KMS-11 (cell line): ENCODE data around the gene WNT3A.

Source experiments
- H2AFZ ChIP-seq: fragments of 200-600 bp; sonication (generic); 2 replicates; pipeline ENCODE4 v1.6.1; 2016; ENCODE audit warnings: antibody characterized with exemption, mixed run types, low read depth
- H3K27ac ChIP-seq: fragments of 200-600 bp; sonication (generic); 2 replicates; pipeline ENCODE4 v1.6.1; 2016; ENCODE audit warnings: mild to moderate bottlenecking, mixed run types
- H3K27me3 ChIP-seq: fragments of 200-600 bp; sonication (generic); 2 replicates; pipeline ENCODE4 v1.6.1; 2017; ENCODE audit warnings: mild to moderate bottlenecking, low read depth, mixed run types, moderate library complexity; ENCODE audit not compliant: insufficient read depth
- H3K36me3 ChIP-seq: fragments of 200-600 bp; sonication (generic); 2 replicates; pipeline ENCODE4 v1.6.1; 2017; ENCODE audit warnings: mild to moderate bottlenecking, mixed run types; ENCODE audit not compliant: insufficient read depth
- H3K4me1 ChIP-seq: fragments of 200-600 bp; sonication (generic); 2 replicates; pipeline ENCODE4 v1.6.1; 2016; ENCODE audit warnings: mild to moderate bottlenecking, low read depth, mixed run types; ENCODE audit not compliant: poor library complexity, severe bottlenecking
- H3K4me2 ChIP-seq: fragments of 200-600 bp; sonication (generic); 2 replicates; pipeline ENCODE4 v1.7.0; 2016; ENCODE audit warnings: mild to moderate bottlenecking, mixed run types
- H3K4me3 ChIP-seq: fragments of 200-600 bp; sonication (generic); IDR thresholded peaks from 2 replicates; pipeline ENCODE4 v1.6.1; 2017; ENCODE audit warnings: low read depth, low read length, mixed read lengths; ENCODE audit not compliant: insufficient read depth
- H3K79me2 ChIP-seq: fragments of 200-600 bp; sonication (generic); 2 replicates; pipeline ENCODE4 v1.6.1; 2016; ENCODE audit warnings: low read depth, mixed run types; ENCODE audit not compliant: insufficient read depth
- H3K9ac ChIP-seq: fragments of 200-600 bp; sonication (generic); 2 replicates; pipeline ENCODE4 v1.6.1; 2016; ENCODE audit warnings: mild to moderate bottlenecking, mixed run types
- H4K20me1 ChIP-seq: fragments of 200-600 bp; sonication (generic); 2 replicates; pipeline ENCODE4 v1.6.1; 2016; ENCODE audit warnings: mild to moderate bottlenecking, mixed run types; ENCODE audit not compliant: insufficient read depth
- TF ChIP-seq, protein P1 (sequence below): fragments of 200-600 bp; sonication (generic); conservative IDR thresholded peaks from 2 replicates; pipeline ENCODE4 v1.6.1; 2017; ENCODE audit warnings: low read depth, mild to moderate bottlenecking, antibody characterized with exemption, low read length, moderate library complexity, mixed read lengths

The WNT3A gene

DNA sequence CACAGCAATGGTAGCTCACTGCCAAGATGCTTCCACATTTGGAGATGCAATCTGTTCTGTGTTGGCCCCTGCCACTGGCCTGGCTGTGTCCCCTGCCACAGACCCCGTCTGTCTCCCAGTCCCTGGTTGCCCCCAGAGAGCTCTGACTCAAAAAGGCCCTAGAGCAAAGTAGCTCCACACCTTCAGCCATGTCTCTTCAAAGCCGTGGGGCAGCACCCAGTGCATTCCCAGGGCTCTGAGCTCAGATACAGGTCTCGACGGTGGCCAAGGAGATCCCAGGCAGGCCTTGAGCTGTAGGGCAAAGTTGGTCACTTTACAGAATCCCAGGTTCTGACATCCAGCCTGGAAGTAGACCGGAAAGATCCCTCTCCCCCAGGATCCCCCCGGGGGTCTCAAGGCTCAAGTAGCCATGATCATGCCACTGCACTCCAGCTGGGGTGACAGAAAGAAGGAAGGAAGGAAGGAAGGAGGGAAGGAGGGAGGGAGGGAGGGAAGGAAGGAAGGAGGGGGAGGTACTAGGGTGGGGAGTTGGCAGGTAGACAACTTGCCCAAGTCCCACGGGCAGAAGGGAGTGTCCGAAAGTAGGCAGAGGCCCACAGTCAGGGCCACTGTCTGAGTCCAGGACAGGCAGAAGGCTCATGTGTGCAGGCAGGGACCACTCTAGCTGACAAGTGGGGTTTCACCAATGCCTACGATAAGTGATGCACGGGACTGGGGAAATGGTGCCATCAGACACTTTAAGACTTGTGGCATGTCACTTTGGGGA is 71.0 kb downstream of the WNT3A start:
- H3K27me3 ChIP-seq, result no peaks in the 10 kb centered on the region
- H2AFZ ChIP-seq, result no peak overlapping the region
- peaks cover 17% of the 10 kb centered on the region for H3K4me1 ChIP-seq
- no peak overlapping the region for H3K4me2 ChIP-seq
- no peak overlapping the region for H3K27ac ChIP-seq
- H4K20me1 ChIP-seq, result no peaks in the 10 kb centered on the region
- TF ChIP-seq, protein P1, sequence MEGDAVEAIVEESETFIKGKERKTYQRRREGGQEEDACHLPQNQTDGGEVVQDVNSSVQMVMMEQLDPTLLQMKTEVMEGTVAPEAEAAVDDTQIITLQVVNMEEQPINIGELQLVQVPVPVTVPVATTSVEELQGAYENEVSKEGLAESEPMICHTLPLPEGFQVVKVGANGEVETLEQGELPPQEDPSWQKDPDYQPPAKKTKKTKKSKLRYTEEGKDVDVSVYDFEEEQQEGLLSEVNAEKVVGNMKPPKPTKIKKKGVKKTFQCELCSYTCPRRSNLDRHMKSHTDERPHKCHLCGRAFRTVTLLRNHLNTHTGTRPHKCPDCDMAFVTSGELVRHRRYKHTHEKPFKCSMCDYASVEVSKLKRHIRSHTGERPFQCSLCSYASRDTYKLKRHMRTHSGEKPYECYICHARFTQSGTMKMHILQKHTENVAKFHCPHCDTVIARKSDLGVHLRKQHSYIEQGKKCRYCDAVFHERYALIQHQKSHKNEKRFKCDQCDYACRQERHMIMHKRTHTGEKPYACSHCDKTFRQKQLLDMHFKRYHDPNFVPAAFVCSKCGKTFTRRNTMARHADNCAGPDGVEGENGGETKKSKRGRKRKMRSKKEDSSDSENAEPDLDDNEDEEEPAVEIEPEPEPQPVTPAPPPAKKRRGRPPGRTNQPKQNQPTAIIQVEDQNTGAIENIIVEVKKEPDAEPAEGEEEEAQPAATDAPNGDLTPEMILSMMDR, result no peak
- peaks cover 41% of the 10 kb centered on the region for H3K79me2 ChIP-seq
- H3K4me3 ChIP-seq, result no peak overlapping the region
- H3K9ac ChIP-seq, result no peak overlapping the region
- no peaks in the 10 kb centered on the region for H3K36me3 ChIP-seq

DNA sequence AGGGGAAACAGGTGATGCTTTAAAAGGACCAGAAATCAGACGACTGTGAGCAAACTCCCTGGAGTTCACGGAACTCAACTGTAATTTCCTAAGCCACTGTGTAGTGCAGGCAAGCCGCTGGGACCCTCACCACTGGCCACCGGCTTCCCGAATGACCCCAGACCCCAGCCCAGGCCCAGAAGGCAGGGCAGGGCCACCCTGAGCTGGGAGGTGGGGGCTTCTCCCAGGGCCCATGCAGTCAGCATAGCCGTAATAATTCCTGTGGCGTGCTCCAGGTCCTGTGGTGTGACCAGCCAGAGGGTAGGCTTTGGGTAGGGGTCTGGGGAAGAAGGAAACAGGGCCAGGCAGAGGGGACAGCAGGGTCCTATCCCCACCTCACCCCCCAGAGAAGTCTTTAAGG is 72.2 kb downstream of the WNT3A start:
- no peak overlapping the region for H3K4me2 ChIP-seq
- TF ChIP-seq, protein P1, result no peak
- no peak overlapping the region for H3K9ac ChIP-seq
- H2AFZ ChIP-seq, result no peak overlapping the region
- peaks cover 12% of the 10 kb centered on the region for H3K4me1 ChIP-seq
- H3K27me3 ChIP-seq, result no peaks in the 10 kb centered on the region
- H3K79me2 ChIP-seq, result peaks cover 54% of the 10 kb centered on the region
- no peak overlapping the region for H3K4me3 ChIP-seq
- H3K27ac ChIP-seq, result no peak overlapping the region
- H3K36me3 ChIP-seq, result 0 out of 2 replicates have a peak, but pooled peaks cover 6% of the 10 kb centered on the region
- peaks cover 6% of the 10 kb centered on the region for H4K20me1 ChIP-seq

DNA sequence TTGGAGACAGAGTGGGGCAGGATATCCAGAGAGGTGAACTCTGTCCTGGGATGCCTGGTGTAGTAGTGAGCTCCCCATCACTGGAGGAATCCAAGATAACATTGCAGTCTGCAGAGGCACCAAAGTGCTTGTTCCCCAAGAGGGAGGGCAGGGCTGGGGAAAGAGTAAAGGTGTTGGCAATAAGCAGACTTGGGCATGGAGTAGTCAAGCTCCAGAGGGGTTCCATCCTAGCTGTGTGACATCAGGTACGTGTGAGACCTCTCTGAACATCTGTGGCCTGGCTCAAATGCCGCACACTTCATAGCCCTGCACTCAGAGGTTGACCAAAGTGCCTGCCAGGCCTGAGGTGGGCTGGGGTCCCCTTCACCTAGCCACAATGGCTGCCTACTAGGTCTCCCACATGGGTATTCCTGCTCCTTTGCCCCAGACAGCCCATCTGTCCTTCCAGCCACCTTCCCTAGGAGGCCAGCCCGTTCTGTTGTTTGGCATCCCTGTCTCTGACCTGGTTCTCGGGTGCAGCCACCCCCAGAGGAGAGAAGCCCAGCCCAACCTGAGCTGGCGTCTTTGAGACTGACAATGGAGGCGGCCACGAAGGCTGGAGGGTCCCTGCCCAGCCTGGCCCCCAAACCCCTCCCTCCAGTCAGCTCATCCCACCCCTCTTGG is 72.9 kb downstream of the WNT3A start:
- Histone ChIP-seq H4K20me1 (peaks cover 14% of the 10 kb centered on the region), H3K4me1 (peaks cover 20% of the 10 kb centered on the region), H3K4me2 (0 out of 2 replicates have a peak overlapping the region, but pooled peaks have one; percentile 90), H3K27ac (no peak overlapping the region), H3K79me2 (peaks cover 61% of the 10 kb centered on the region), H3K27me3 (no peaks in the 10 kb centered on the region), H3K9ac (no peak overlapping the region; the same call in 1 of the 2 replicates), H3K36me3 (0 out of 2 replicates have a peak, but pooled peaks cover 7% of the 10 kb centered on the region), H2AFZ (no peak overlapping the region), H3K4me3 (no peak overlapping the region)
- TF ChIP-seq, protein P1, result no peak

DNA sequence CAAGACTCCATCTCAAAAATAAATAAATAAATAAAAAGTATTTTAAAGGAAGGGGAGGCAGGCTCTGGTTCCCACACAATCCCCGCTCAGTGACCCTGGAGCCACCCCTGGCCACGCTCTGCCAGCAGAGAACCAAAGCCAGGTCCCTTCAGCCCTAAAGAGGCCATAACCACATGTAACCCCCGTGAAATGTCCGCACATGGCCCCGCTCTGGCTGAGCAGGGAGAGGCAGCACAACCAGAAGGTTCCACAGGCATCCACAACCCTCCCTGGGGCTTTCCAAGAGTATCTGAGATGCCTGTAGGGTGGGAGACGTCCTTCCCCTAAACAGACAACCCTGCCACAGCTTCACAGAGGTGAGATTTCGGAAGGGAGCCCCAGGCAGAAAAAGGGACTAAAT is 74.3 kb downstream of the WNT3A start:
- peaks cover 75% of the 10 kb centered on the region for H3K79me2 ChIP-seq
- peaks cover 28% of the 10 kb centered on the region for H4K20me1 ChIP-seq
- peak overlapping the region; percentile 47 for H3K4me3 ChIP-seq
- H3K4me2 ChIP-seq, result peak overlapping the region; percentile 90
- peak overlapping the region; percentile 71; the same call in 1 of the 2 replicates for H2AFZ ChIP-seq
- H3K27ac ChIP-seq, result peak overlapping the region; percentile 92
- no peaks in the 10 kb centered on the region for H3K27me3 ChIP-seq
- peak overlapping the region; percentile 99 for H3K9ac ChIP-seq
- TF ChIP-seq, protein P1, result no peak
- H3K4me1 ChIP-seq, result peaks cover 34% of the 10 kb centered on the region
- 0 out of 2 replicates have a peak, but pooled peaks cover 7% of the 10 kb centered on the region for H3K36me3 ChIP-seq
